Suprapubic skin (tissue), 3 donors: ENCODE data around the gene HNRNPM.

Source experiments
- EP300 ChIP-seq: sonication (generic); formaldehyde crosslinking; IDR thresholded peaks from one replicate; pipeline ENCODE4 v1.6.1; 2017; ENCODE audit warnings: antibody characterized with exemption
- POLR2A ChIP-seq, 2 donors: fragments of 450-650 bp; IDR thresholded peaks; one replicate each; pipeline ENCODE4 v1.6.1; 2017; ENCODE audit warnings: antibody characterized with exemption in 2 of 2, mild to moderate bottlenecking in 2 of 2, moderate library complexity in 2 of 2
- TF ChIP-seq, protein P1 (sequence below), 2 donors: fragments of 200-600 bp in 1 of 2; fragments of 450-650 bp in 1 of 2; sonication (generic) in 1 of 2; IDR thresholded peaks; one replicate each; pipeline ENCODE4 v1.5.1; 2016 to 2019; ENCODE audit warnings: antibody characterized with exemption in 2 of 2, mild to moderate bottlenecking in 1 of 2, moderate library complexity in 1 of 2

GRCh38 chr19:8500158-8500557, 55.4 kb downstream of the HNRNPM start:
- TF ChIP-seq, protein P1, sequence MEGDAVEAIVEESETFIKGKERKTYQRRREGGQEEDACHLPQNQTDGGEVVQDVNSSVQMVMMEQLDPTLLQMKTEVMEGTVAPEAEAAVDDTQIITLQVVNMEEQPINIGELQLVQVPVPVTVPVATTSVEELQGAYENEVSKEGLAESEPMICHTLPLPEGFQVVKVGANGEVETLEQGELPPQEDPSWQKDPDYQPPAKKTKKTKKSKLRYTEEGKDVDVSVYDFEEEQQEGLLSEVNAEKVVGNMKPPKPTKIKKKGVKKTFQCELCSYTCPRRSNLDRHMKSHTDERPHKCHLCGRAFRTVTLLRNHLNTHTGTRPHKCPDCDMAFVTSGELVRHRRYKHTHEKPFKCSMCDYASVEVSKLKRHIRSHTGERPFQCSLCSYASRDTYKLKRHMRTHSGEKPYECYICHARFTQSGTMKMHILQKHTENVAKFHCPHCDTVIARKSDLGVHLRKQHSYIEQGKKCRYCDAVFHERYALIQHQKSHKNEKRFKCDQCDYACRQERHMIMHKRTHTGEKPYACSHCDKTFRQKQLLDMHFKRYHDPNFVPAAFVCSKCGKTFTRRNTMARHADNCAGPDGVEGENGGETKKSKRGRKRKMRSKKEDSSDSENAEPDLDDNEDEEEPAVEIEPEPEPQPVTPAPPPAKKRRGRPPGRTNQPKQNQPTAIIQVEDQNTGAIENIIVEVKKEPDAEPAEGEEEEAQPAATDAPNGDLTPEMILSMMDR (IDR thresholded peaks at IDR 0.05) = no peak
- no peak for TF ChIP-seq EP300
- no peak for TF ChIP-seq POLR2A (IDR thresholded peaks at IDR 0.05)
